ENCODE data around the gene SLC30A3. TPM values are rescaled to one million over a fixed set of nuclear protein-coding genes. Genes with fewer than 3 reads are reported as not detected.

The SLC30A3 gene
- total and polyA plus RNA-seq, 10 of the 15 experiments (the other 5 are each of a cell fraction or from before 2014, with no cell fraction given): 0.23 TPM; not detected in 9

GRCh38 chr2:27250652-27251379 lies 12.0 kb downstream of the SLC30A3 start:
- POLR2A ChIA-PET: no interaction called here
- TF ChIP-seq FOXM1 (IDR thresholded peaks at IDR 0.05; ENCODE audit: low read depth, low read length): no peak
- TF ChIP-seq MYC (IDR thresholded peaks at IDR 0.05; ENCODE audit: insufficient read depth, insufficient read length, insufficient replicate concordance, low read length, severe bottlenecking): no peak
- no peak for TF ChIP-seq STAT1 (conservative IDR thresholded peaks at IDR 0.05)
- TF ChIP-seq, protein P1, sequence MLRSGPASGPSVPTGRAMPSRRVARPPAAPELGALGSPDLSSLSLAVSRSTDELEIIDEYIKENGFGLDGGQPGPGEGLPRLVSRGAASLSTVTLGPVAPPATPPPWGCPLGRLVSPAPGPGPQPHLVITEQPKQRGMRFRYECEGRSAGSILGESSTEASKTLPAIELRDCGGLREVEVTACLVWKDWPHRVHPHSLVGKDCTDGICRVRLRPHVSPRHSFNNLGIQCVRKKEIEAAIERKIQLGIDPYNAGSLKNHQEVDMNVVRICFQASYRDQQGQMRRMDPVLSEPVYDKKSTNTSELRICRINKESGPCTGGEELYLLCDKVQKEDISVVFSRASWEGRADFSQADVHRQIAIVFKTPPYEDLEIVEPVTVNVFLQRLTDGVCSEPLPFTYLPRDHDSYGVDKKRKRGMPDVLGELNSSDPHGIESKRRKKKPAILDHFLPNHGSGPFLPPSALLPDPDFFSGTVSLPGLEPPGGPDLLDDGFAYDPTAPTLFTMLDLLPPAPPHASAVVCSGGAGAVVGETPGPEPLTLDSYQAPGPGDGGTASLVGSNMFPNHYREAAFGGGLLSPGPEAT (IDR thresholded peaks at IDR 0.05; ENCODE audit: low read depth): no peak
- TF ChIP-seq RAD51 (IDR thresholded peaks at IDR 0.05): no peak
- no peak for TF ChIP-seq GATAD2B (conservative IDR thresholded peaks at IDR 0.05; ENCODE audit: low read depth)
- no peak for TF ChIP-seq POLR2AphosphoS2 (IDR thresholded peaks at IDR 0.05; ENCODE audit: low read depth, low read length)
- no peak for TF ChIP-seq SMAD5 (IDR thresholded peaks at IDR 0.05; ENCODE audit: low read depth)
- no peak for TF ChIP-seq USF2 (IDR thresholded peaks at IDR 0.05; ENCODE audit: borderline replicate concordance, low read depth, low read length)
- TF ChIP-seq ASH2L (IDR thresholded peaks at IDR 0.05; ENCODE audit: borderline replicate concordance, low read depth): no peak
- no peak for TF ChIP-seq CBFB (IDR thresholded peaks at IDR 0.05; ENCODE audit: low read depth)
- no peak for TF ChIP-seq RELA (IDR thresholded peaks at IDR 0.05; ENCODE audit: borderline replicate concordance, partially characterized antibody)
- TF ChIP-seq CREM (IDR thresholded peaks at IDR 0.05; ENCODE audit: low read depth): no peak
- TF ChIP-seq IRF4 (IDR thresholded peaks at IDR 0.05; ENCODE audit: low read depth, low read length): no peak
- CTCF ChIA-PET: interaction anchor here (0.6 to 5.0 kb wide), 5 partner anchors 9 to 153 kb away, joined by 3 to 58 read pairs (median 3); partner anchors contain the start of gene TRIM54
- Histone ChIP-seq H3K4me1 (ENCODE audit: control insufficient read depth, insufficient read depth, low read length) (no peaks in the 10 kb centered on the region), H3K9ac (ENCODE audit: control insufficient read depth, insufficient read depth, low read length) (no peak overlapping the region), H3K79me2 (ENCODE audit: control insufficient read depth, insufficient read depth, low read length) (no peaks in the 10 kb centered on the region), H4K20me1 (ENCODE audit: control insufficient read depth, insufficient read depth) (no peaks in the 10 kb centered on the region), H2AFZ (ENCODE audit: control insufficient read depth, low read depth, low read length) (no peak overlapping the region), H3K4me3 (no peak overlapping the region), H3K27me3 (replicated peaks in 1 of 2; ENCODE audit: control insufficient read depth in 2 of 2, insufficient read depth in 2 of 2, low read length in 1 of 2) (peaks cover 2 to 4% of the 10 kb centered on the region in 2 experiments; a peak in 3 of 4 replicates), H3K27ac (ENCODE audit: control insufficient read depth, insufficient read depth) (no peak overlapping the region), H3K9me3 (replicated peaks; ENCODE audit: control insufficient read depth, insufficient read depth, low read length) (no peaks in the 10 kb centered on the region), H3K36me3 (ENCODE audit: control insufficient read depth in 2 of 2, insufficient read depth in 2 of 2, low read length in 1 of 2) (no peaks in the 10 kb centered on the region), H3K4me2 (ENCODE audit: control insufficient read depth, insufficient read depth) (no peak overlapping the region)
- SMC1A ChIA-PET (ENCODE audit: uncharacterized antibody, unreplicated experiment): interaction anchor here (1.2 to 1.6 kb wide), 2 partner anchors 30 to 52 kb away, joined by 3 to 7 read pairs; no protein-coding TSS in a partner anchor
- 19% methylated on average over 12 of the region's 13 CpGs for WGBS (ENCODE audit: insufficient coverage, insufficient replicate concordance, low lambda C conversion rate, missing lambda C conversion rate)
- no peak for FAIRE-seq
- intact Hi-C loops (cut with micrococcal nuclease; ENCODE audit: unreplicated experiment) (no loop called here), in situ Hi-C loops (cut with MboI) (no loop called here)
- RAD21 ChIA-PET (ENCODE audit: unreplicated experiment): interaction anchor here (1.5 kb wide), 1 partner anchor 28 kb away, joined by 8 read pairs; no protein-coding TSS in a partner anchor
- no TSS peak for BruUV-seq (replicated peaks)
- no peak for ATAC-seq
- DNase-seq (ENCODE audit: low read depth, low spot score): no peak

Measured in GM12878 (cell line).